Stimulated activated CD4-positive, alpha-beta T cell treated with anti-CD3 and anti-CD28 coated beads, TNF-alpha, amount 100 ng/mL, for 24 hours (primary cell): ENCODE results near the gene PSEN2.

Experiments used
- DNase-seq, 3 experiments: peaks; one replicate each; pipeline ENCODE4 v3.0.0-alpha.2; 2020; ENCODE audit warnings: low read depth in 3 of 3

The PSEN2 gene

DNA sequence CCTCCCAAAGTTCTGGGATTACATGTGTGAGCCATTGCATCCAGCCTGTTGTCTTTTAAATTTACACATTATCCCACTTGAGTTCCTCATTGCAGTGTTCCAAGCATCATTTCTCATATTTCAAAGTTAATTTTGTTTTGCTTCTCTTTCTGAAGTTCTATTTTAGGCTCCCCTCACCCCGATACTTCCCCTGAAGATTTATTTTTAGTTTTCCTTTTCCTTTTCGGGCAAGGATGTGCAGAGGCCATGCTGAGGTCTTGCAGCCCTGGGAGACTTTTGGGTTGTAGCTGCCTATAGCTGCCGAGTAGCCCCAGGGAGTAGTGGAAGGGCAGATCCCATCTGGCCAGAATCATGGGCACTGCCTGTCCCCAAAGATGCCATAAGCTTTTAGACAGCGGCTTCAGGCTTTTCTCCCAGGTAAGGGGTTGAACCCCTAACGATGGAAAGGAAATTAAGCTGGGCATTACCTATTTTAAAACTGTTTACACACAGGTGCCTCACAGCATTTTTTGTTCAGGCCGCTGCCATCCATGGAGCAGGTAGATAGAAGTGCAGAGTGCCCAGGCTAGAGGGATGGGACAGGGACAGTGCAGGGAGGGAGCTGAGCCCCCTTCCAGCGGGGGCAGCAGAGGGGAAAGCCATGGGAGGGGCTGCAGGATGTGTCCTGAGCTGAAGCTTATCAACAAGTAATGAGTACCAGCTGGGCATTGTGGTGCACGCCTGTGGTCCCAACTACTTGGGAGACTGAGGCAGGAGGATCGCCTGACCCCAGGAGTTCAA lies 15.9 kb downstream of the PSEN2 start:
- DNase-seq = no peak

DNA sequence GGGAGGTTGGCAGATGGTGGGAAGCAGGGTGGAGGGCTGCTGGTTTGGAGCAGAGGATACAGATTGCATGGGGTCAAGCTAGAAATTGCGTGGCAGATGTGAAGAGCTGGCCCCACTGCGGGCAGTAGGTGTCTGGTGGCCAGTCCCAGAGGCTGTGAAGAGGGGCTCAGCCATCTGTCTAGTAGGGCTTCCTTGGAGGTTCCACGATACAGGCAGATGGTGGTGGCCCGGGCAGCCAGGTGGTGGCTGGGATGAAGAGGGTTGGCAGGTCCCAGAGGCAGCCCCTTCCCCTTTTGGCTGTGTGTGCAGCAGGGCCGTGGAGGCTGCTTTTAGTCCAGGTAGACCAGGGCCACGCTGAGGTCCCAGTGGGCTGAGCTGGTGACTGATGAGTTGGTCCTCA lies 16.6 kb downstream of the PSEN2 start:
- DNase-seq = no peak

DNA sequence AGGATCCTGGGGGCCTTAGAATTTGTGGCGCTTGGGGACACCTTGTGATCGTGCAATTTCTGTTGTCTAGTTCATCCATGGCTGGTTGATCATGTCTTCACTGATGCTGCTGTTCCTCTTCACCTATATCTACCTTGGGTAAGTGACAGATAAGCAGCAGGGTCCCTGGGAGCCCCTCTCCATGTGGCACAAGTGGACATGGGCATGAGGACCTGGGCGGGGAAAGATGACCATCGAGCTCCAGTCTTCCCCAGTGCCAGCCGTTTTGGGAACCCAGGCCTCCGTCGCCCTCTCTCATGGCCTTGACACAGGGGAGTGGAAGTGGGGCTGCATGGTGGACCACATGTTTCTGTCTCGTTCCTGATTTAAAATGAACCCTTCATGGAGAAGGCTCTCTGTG lies 17.6 kb downstream of the PSEN2 start:
- no peak for DNase-seq

GRCh38 chr1:226888816-226889215 lies 18.4 kb downstream of the PSEN2 start:
- no peak for DNase-seq

DNA sequence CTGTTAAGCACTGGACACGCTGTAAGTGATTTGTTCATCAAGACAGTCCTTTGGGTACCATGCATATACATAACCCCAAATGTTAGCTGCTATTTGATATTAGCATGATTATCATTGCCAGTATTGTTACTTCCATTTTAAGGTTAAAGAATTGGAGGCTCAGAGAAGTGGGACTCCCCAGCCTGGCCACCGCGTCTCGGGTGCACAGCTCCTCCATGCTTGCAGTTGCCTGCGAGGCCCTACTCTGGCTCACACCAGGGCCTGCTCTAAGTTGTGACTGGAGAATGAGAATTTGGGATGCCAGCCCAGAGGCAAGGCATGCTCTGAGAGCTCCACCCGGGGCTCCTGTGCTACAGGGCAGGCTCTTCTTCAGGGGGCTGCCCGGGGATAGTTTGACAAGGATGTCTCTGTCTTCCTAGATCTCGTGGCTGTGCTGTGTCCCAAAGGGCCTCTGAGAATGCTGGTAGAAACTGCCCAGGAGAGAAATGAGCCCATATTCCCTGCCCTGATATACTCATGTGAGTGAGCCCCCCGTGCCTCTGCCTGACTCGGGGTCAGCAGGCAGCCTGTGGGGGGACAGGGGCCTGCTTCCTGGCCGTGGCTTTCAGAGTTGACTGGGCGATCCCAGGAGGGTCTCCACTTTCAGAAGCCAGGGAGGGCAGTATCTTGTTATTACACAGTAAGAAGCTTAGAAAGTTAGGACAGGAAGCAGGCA lies 19.4 kb downstream of the PSEN2 start:
- no peak for DNase-seq

DNA sequence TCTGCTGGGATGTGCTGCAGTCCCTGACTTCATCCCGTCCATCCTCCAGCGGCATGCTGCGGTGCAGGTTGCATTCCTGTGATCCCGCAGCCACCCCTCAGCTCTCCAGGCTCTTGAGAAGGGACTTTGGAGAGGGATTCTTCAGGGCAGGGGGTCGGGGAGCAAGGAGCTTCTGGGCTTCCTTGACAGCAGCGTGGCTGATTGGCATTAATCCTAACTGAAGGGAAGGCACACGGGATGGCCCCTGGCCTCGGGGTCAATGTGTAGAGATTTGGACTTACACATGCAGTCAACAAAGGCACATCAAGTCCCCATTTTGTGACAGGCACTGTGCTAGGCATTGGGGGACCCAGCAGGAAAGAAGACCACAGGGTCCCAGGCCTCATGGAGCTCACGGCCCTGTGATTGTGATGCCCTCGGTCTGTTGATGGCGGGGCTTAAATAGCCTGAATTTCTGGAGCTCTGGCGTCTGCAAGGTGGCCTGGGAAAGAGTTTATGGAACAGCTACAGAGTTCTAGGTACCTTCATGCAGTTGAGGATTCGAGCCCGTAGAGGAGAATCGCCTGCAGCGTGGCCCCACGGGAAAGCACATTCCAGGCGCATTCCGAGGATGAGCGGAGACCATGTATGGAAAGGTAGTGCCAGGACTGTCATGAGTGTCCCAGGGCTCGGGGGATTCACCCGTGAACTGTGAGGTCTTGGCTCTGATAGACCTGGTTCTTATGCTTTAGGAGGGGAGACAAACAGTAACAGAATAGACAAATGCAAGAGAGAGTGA lies 20.1 kb downstream of the PSEN2 start:
- DNase-seq = no peak

DNA sequence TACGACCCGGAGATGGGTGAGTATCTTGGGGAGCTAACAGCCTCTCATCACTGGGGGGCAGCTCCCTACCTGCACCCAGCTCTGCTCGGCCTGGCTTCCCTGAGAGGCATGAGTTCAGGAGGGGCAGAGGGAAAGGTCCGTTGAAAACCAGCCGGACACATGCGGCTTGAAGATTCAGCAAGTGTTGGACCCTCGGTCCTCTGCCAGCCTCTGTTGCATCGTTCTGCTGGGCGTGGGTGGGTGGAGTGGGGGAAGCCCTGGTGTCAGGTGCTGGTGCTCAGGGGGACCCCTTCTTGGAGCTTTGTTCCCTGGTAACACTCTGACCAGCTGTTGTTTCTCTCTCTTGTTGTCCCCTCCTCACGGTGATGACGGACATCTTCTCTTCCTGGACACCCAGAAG lies 20.9 kb downstream of the PSEN2 start:
- DNase-seq = no peak

DNA sequence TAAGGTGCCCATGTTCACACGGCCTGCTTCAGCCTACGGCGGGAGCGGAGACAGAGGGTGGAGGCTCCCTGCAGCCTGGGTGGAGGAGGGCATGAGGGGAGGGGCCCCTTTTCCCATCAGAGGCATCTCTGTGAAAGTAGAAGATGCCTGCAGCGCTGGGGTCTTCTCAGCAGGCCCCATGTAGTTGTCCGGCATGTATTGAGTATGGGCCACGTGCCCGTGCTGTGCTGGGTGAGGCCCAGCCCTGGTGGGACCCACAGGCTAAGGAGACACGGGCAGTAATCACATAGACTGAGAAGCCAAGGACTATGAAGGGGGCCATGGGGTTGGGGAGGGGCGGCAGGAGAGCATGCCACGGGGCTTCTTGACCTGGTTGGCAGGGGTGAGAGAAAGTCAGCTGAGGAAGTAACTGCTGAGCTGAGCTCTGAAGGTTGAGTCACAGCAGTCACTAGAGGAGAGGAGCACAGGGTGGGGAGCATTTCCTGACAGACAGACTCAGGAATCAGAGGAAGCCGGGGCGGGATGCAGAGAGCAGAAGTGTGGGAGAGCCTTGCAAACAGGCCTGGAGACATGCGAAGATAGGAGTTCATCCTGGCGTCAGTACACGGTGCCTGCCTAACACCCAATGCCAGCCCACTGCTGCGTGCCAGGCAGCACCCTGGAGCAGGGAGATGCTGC lies 21.6 kb downstream of the PSEN2 start:
- DNase-seq = no peak

DNA sequence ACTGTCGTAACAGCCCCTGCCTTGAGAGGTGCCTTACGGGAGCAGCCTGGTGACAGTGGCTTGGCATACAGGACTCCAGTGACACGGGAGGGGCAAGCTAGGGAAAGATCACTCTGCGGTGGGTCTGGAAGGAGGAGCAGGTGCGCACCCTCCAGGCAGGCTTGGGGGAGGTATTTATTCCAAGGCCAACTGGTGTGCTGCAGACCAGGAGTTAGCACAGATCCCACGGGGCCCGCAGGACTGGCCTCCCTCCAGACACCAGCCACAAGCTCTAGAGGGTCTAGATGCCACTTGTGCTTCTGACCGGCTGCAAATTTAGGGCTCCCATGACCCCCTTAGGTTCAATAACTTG lies 22.1 kb downstream of the PSEN2 start:
- no peak for DNase-seq

DNA sequence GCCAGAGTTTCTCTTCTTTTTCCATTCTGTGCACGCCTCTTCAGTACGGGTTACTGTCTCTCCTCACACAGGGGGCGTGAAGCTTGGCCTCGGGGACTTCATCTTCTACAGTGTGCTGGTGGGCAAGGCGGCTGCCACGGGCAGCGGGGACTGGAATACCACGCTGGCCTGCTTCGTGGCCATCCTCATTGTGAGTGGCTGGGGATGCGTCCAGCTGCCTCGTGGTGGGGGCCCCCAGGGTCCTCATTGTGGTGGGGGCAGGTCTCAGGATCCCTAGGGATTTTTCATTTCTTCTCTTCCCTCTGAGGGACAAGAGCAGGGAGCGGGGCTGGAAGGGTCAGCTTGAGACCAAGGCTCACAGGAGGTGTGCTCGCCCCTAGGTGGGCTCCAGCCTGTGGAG lies 23.5 kb downstream of the PSEN2 start:
- no peak for DNase-seq

DNA sequence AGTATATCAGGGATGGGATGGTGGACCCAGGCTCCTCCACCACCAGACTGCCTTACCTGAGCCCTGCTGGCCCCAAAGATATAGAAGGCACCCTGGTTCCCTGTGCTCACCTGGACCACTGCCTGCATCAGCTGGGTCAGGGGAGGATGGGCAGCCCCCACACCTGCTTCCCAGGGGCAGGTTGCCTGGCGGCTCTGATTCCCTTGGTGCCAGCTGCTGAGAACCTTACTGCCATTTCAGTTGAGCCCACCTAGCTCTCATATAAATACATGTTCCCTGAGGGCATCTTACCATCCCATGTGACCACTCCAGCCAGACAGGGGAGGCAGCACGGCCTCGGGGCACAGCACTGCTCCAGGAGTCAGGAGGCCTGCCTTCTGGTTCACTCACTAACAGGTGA lies 24.4 kb downstream of the PSEN2 start:
- DNase-seq = no peak

DNA sequence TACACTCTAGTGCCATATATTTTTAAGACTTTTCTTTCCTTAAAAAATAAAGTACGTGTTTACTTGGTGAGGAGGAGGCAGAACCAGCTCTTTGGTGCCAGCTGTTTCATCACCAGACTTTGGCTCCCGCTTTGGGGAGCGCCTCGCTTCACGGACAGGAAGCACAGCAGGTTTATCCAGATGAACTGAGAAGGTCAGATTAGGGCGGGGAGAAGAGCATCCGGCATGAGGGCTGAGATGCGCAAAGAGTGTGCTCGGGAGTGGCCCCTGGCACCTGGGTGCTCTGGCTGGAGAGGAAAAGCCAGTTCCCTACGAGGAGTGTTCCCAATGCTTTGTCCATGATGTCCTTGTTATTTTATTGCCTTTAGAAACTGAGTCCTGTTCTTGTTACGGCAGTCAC lies 25.2 kb downstream of the PSEN2 start:
- no peak for DNase-seq

GRCh38 chr1:226898246-226898645 lies 27.8 kb downstream of the PSEN2 start:
- DNase-seq = no peak

- no peak for DNase-seq
Observed at GRCh38 chr1:226901421-226901820, 31.0 kb downstream of the PSEN2 start.

DNA sequence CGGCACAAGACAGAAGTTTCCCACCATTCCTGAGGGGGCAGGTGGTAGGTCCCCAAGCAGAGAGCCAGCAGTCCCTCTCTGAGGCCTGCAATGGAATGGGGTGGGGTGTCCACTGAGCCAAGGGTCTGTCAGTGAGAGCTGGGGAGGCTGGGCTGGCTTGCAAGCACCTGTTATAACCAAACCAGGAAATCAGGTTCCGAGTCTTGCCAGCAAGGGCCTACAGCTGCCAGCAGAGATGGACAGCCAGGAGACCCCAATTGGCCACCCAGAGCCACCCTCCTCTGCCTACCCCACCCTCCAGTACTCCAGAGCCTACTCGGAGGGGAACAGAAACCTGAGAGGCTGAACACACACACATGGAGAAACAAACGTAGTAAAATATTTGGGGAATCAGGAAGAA lies 32.2 kb downstream of the PSEN2 start:
- no peak for DNase-seq

DNA sequence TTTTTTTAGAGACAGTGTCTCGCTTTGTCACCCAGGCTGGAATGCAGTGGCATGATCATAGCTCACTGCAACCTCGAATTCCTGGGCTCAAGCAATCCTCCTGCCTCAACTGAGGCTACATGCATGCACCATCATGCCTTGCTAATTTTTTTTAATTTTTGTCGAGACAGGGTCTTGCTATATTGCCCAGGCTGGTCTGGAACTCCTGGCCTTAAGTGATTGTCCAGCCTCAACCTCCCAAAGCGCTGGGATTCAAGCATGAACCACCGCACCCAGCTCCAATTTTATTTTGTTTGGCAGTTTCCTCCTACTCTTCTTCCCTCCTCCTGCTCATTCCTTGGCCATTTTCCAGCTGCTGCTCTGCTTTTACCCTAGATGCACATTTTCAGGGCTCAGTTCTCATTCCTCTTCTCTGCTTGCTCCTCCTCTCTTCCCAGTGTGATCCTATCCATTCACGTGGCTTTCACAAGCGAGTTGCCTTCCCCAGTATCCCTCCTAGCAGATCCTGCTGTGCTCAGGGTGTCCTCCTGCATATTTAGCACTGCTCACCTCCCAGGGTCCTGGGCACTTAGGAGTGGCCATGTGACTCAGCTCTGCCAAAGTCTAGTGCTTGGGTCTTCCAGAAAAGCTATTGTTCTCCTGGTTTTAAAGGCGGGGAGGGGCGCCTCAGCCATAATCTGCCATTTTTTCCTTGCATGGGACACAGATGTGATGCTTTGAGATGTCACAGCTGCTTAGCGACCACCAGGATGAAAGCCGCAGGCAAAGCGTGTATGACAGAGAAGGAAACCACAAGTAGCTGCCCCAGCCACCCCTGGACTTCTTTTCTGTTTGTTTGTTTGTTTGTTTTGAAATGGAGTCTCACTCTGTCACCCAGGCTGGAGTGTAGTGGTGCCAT lies 33.7 kb downstream of the PSEN2 start:
- no peak for DNase-seq

DNA sequence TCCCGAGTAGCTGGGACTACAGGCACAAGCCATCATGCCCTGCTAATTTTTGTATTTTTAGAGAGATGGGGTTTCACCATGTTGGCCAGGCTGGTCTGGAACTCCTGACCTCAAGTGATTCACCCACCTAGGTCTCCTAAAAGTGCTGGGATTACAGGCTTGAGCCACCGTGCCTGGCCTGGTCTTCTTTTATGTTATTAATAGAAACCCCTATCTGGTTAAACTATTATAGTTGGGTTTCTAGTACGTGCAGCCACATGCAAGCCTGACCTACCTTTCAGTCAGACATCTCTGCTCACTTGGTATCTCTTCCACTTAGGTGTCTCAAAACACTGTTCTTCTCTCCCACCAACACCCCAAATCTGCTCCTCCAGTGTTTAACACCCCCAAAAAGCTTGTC lies 34.4 kb downstream of the PSEN2 start:
- DNase-seq = no peak

DNA sequence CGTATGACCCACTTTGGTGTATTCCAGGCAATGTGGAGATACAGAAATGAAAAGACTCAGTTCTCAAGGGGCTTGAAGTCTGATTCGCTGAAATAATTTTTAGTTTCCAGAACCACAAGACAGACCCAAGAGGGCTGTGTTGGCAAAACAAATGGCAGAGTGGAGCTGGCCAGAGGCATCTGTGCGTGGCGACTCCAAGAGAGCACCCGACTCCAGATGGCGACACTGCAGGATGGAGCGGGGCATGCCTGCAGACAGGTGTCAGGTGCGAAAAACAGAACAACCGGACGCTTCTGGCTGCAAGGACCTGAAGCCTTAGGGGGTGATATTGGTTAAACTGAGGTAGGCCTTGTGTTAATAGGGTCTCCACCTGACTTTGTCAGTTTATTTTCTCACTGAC lies 38.0 kb downstream of the PSEN2 start:
- DNase-seq = no peak

DNA sequence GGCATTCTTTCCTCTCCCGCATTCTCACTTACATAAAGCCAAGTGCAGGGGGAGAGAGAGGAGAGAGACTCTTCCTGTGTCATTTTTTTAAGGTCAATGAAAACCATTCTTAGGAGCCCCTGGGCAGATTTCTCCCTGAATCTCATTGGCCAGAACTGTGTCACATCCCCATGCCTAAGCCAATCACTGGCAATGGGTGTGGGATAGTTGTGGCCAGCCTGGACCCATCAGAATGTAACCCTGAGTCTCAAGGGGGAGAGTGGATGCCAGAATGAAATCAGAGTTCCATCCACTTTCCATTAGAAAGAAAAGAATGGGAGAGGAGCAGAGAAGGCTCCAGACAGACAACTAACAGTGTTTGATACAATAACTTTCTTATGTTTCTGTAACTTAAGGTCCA lies 38.5 kb downstream of the PSEN2 start:
- no peak for DNase-seq

DNA sequence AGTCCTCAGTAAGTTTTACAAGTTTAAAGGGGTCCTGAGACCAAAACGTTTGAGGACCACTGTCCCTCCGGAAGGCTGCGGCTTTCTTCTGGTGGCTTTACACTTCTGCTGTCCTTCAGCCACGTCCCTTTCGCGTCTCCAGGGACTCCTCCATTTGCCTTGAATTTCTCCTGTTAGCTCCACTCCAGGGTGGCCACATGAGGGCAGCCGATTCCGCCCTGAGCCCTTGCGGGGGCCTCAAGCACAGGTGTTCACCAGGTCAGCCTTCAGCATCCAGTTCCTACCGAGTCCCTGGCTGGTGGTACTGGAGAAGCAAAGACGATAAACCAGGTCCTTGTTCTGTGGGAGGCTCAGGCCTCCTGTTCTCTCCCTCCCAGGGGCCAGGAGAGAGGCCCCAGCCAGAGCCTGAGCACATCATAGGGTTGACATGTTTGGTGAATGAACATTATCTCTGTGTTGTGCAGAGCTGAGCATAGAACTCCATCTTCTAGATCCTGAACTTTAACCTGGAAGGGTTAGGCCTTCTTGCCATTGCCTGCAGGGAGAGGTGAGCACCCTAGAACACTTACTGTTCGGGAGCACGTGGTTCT lies 42.3 kb downstream of the PSEN2 start:
- DNase-seq = peak in 2 of 3 experiments; percentile 15 to 34

- DNase-seq = no peak
Observed at GRCh38 chr1:226915672-226915995, 45.2 kb downstream of the PSEN2 start.
